C1 segment of cervical spinal cord (tissue), 14 donors: ENCODE measurements around the gene TENT5C.

Experiments
- DNase-seq, 14 donors: peaks; one replicate each; lab custom pipeline; 2025; lab: John Stamatoyannopoulos, UW

The TENT5C gene

GRCh38 chr1:117613249-117613968, 7.6 kb downstream of the TENT5C start:
- no peak for DNase-seq

- DNase-seq: no peak
Observed at GRCh38 chr1:117613969-117614729, 8.3 kb downstream of the TENT5C start.

- no peak for DNase-seq
Observed at GRCh38 chr1:117615474-117615873, 9.6 kb downstream of the TENT5C start.

GRCh38 chr1:117616356-117616755, 10.5 kb downstream of the TENT5C start:
- no peak for DNase-seq

- DNase-seq: no peak
Observed at GRCh38 chr1:117616967-117617366, 11.1 kb downstream of the TENT5C start.

GRCh38 chr1:117618450-117619122, 12.7 kb downstream of the TENT5C start:
- DNase-seq: no peak

GRCh38 chr1:117620440-117620839, 14.6 kb downstream of the TENT5C start:
- DNase-seq: no peak

GRCh38 chr1:117621316-117621715, 15.5 kb downstream of the TENT5C start:
- no peak for DNase-seq

- no peak for DNase-seq
Observed at GRCh38 chr1:117622726-117623125, 16.9 kb downstream of the TENT5C start.

- no peak for DNase-seq
Observed at GRCh38 chr1:117623141-117623540, 17.3 kb downstream of the TENT5C start.

GRCh38 chr1:117623698-117624097, 17.9 kb downstream of the TENT5C start:
- DNase-seq: no peak

- no peak for DNase-seq
Observed at GRCh38 chr1:117627546-117628130, 21.8 kb downstream of the TENT5C start.

- DNase-seq: no peak
Observed at GRCh38 chr1:117628343-117628742, 22.5 kb downstream of the TENT5C start.

- DNase-seq: no peak
Observed at GRCh38 chr1:117629625-117630422, 24.0 kb downstream of the TENT5C start.

- no peak for DNase-seq
Observed at GRCh38 chr1:117630423-117630998, 24.7 kb downstream of the TENT5C start.

- DNase-seq: no peak
Observed at GRCh38 chr1:117631359-117632160, 25.7 kb downstream of the TENT5C start.

GRCh38 chr1:117632269-117633067, 26.6 kb downstream of the TENT5C start:
- no peak for DNase-seq

- no peak for DNase-seq
Observed at GRCh38 chr1:117633068-117633345, 27.2 kb downstream of the TENT5C start.

GRCh38 chr1:117633423-117633822, 27.6 kb downstream of the TENT5C start:
- peak in 2 of 14 donors; percentile 7 to 10 for DNase-seq

- no peak for DNase-seq
Observed at GRCh38 chr1:117633936-117634335, 28.1 kb downstream of the TENT5C start.
